Adipose tissue (tissue), 3 donors: Measurements from ENCODE around the gene SUSD3. TPM values are rescaled to one million over a fixed set of nuclear protein-coding genes. Genes with fewer than 3 reads are reported as not detected.
A peak's percentile ranks its signal among the peaks of the same experiment; 100 is the strongest.
"Not testable (repeated sequence)": the region's sequence is repeated elsewhere in the genome, so short reads cannot be mapped to it uniquely, and the experiment has no call there.

Experiments
- H3K27ac ChIP-seq: one replicate; pipeline ENCODE4 v1.5.1; 2013; ENCODE audit warnings: low read depth, low read length
- WGBS, 3 donors: extraction: QIAGEN DNeasy Blood & Tissue Kit; methylation state at CpG; one replicate each; pipeline ENCODE4 v1.1.7; 2013; 5-methylcytosine and 5-hydroxymethylcytosine counted together
- polyA plus RNA-seq, 3 donors: library from polyadenylated mRNA; stranded (reverse); fragments of 200-250 nt; gene quantifications; one replicate each; pipeline ENCODE4 v1.2.3, GENCODE V29; 2013
- donor health status: healthy with polysubstance abuse.
- donor health status: Bipolar disorder and iron deficiency.
- donor health status: healthy.

Gene SUSD3
- polyA plus RNA-seq, 3 donors = 0.93 to 4.8 (median 2.5) TPM

GRCh38 chr9:93096131-93096802 lies 37.8 kb downstream of the SUSD3 start, which contains the start of gene CARD19:
Gene CARD19, plus strand, starts transcription at chr9:93096217. Its CDS starts 129 bp downstream, at chr9:93096346.
- peak within 1 kb of the TSS; percentile 95 for H3K27ac ChIP-seq
- 0 to 1% (median 0%) methylated on average over 48 to 65 of the region's 65 CpGs for WGBS, 3 donors

DNA sequence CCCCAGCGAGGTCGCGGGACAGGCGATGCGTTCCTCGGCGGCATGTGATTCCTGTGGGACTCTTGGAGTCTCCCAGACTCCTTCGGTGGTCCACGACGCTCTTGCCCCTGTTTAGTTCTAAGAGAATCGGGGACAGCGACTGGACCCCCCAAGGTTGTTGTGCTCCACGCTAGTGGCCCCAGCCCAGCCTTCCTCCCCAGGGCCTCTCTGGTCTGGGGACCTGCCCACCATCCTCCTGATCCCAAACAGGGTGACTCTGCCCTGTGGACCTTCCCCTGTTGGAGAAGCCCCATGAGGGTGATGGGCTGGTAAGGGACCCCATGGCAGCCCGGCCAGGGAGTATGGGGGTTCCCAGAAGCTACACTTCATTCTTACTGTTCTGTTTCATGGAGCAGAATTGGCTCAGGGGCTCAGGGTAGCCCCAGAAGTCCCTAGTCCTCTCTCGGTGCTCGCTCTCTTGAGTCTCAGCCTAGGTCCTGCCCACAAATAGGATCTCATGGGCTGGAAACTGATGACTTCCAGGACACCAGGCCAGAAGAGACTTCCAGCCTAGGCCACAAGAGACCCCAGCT lies 38.4 kb downstream of the SUSD3 start:
- WGBS, 3 donors = 10 to 14% (median 11%) methylated on average over 16 of the region's 16 CpGs
- peak overlapping the region; percentile 34 for H3K27ac ChIP-seq

DNA sequence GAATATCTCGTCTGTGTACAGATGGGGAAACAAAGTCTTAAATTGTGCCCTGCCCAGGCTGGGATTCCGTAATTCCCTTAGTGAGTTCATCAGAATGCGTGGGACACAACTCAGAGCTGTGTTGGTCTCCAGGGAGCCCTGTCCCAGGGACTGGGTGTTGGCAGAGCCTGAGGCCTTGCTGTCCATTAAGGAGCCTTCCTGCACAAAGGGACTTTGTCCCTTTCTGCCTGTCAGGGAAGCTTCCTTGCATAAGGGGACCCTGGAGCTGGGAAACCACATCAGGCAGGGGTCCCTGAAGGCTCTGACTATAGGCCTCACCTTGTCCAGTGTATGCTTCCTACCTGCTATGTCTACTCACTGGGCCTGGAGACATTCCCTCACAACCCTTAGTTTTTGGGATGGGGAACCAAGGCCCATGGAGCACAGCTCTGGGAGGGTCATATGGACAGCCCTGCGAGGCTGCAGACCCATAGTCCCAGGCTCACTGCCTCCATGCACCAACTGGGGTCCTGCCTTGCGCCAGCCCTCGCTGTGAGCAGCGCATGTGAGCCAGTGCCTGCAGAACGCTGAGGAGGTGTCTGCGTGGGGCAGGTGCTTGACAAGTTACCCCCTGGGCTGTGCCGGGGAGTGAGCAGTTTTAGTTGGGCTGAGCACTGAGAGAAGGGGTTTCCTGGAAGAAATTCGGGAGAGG lies 39.2 kb downstream of the SUSD3 start:
- WGBS, 3 donors = 66 to 89% (median 68%) methylated on average over 11 of the region's 11 CpGs
- no peak overlapping the region for H3K27ac ChIP-seq

- peak overlapping the region; percentile 17 for H3K27ac ChIP-seq
- 14 to 51% (median 15%) methylated on average over 15 of the region's 15 CpGs for WGBS, 3 donors
Observed at GRCh38 chr9:93098236-93098946, 39.9 kb downstream of the SUSD3 start.

DNA sequence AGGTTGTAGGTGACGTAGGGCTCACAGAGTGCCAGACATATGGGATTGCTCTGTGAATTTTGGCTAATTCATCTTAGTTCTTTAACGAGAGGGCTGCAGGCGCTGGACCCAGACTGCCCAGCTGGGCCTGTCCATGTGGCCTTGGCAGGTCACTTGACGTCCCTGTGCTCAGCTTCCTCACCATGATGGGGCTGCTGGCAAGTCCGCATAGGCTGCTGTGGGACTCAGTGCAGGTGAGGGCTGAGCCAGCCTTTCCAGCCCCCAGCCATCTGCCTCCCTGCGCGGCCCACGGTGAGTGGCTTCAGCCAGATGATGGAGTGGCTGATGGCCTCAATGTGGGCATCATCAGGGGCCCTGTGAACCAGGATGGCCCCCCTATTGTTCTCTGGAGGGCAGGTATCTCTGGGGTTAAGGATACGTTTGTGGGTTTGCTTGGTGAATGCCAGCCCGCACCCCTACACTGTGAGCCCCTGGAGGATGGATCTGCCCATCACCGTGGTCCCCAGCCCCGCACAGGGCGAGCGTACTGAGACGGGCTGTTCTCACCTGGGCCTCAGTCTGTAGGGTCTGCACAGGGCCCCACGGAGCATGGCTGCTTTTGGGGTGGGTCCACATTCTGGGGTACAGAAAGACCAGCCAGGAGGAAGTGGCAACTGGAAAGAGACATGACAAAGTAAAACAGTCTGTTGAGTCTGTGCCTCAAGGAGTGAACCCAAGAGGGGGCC lies 41.2 kb downstream of the SUSD3 start:
- H3K27ac ChIP-seq = peak overlapping the region; percentile 15
- WGBS, 3 donors = 81 to 90% (median 86%) methylated on average over 16 of the region's 16 CpGs

DNA sequence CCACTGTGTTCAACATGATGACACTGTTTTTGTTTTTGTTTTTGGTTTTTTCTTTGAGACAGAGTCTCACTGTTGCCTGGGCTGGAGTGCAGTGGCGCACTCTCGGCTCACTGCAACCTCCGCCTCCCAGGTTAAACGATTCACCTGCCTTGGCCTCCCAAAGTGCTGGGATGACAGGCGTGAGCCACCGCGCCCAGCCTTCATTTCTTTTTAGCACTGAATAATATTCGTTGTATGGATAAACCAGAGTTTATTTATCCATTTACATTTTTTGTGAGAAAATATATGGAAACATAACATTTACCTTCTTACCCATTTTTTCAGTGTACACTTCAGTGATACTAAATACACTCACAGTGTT lies 41.8 kb downstream of the SUSD3 start:
- no peak overlapping the region for H3K27ac ChIP-seq
- 92 to 96% (median 92%) methylated on average over 8 of the region's 8 CpGs for WGBS, 3 donors

DNA sequence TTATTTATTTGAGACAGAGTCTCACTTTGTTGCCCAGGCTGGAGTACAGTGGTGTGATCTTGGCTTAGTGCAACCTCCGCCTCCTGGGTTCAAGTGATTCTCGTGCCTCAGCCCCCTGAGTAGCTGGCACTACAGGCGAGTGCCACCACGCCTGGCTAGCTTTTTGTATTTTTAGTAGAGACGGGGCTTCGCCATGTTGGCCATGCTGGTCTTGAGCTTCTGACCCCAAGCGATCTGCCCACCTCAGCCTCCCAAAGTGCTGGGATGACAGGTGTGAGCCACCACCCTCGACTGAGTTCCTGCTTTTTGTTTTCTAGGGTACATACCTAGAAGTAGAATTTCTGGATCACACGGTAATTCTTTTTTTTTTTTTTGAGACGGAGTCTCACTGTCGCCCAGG lies 42.6 kb downstream of the SUSD3 start:
- 95 to 96% (median 96%) methylated on average over 11 of the region's 11 CpGs for WGBS, 3 donors
- not testable (repeated sequence) for H3K27ac ChIP-seq

DNA sequence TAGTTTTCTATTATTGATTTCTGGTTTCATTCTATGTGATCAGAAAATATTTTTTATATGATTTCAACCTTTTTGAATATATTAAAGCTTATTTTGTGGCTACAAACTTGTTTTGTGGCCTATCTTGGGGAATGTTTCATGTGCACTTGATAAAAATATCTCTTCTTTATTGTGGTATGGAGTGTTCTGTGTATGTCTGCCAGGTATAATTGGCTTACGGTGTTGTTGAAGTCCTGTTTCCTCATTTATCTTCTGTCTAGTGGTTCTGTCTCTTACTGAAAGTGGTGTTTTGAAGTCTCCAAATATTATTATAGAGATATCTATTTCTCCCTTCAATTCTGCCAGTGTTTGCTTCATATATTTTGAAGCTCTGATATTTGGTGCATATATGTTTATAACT lies 47.1 kb downstream of the SUSD3 start:
- no peak overlapping the region for H3K27ac ChIP-seq
- WGBS, 3 donors = 87 to 88% (median 87%) methylated on average over 1 of the region's 1 CpG

GRCh38 chr9:93107151-93107824 lies 48.8 kb downstream of the SUSD3 start:
- WGBS, 3 donors = 83 to 95% (median 84%) methylated on average over 14 of the region's 14 CpGs

DNA sequence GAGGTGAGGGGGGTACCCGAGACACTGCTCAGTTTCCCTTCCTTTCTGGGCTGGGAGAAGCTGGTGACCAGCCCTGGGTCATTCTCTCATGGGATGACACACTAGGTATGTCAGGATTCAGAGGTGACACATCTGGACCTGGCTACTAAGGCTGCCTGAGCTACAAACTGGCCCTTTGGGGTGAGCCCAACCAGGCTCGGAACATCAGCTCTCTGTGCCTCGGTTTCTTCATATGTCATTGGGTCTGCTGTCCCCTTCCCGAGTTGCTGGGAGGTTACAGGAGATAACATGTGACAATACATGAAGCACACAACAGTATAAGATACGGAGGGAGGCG lies 49.3 kb downstream of the SUSD3 start:
- no peak overlapping the region for H3K27ac ChIP-seq
- 88 to 94% (median 90%) methylated on average over 6 of the region's 6 CpGs for WGBS, 3 donors

More at GRCh38 chr9:93107151-93107824, 48.8 kb downstream of the SUSD3 start:
- no peak overlapping the region for H3K27ac ChIP-seq

- H3K27ac ChIP-seq = no peak overlapping the region
- 84 to 89% (median 86%) methylated on average over 15 of the region's 15 CpGs for WGBS, 3 donors
Observed at GRCh38 chr9:93108291-93109041, 50.0 kb downstream of the SUSD3 start.

GRCh38 chr9:93110311-93110855 lies 51.9 kb downstream of the SUSD3 start:
- 95 to 96% (median 96%) methylated on average over 14 of the region's 14 CpGs for WGBS, 3 donors
- no peak overlapping the region for H3K27ac ChIP-seq

- H3K27ac ChIP-seq = peak overlapping the region; percentile 57
- WGBS, 3 donors = 84 to 86% (median 85%) methylated on average over 11 of the region's 11 CpGs
Observed at GRCh38 chr9:93111001-93111370, 52.5 kb downstream of the SUSD3 start.

- H3K27ac ChIP-seq = peak overlapping the region; percentile 57
- 73 to 91% (median 76%) methylated on average over 18 of the region's 18 CpGs for WGBS, 3 donors
Observed at GRCh38 chr9:93111371-93112115, 53.0 kb downstream of the SUSD3 start.

- H3K27ac ChIP-seq = peak overlapping the region; percentile 57
- WGBS, 3 donors = 72 to 89% (median 77%) methylated on average over 15 of the region's 15 CpGs
Observed at GRCh38 chr9:93112116-93112863, 53.8 kb downstream of the SUSD3 start.

- H3K27ac ChIP-seq = no peak overlapping the region
- 84 to 91% (median 88%) methylated on average over 13 of the region's 13 CpGs for WGBS, 3 donors
Observed at GRCh38 chr9:93112864-93113389, 54.4 kb downstream of the SUSD3 start.
